ENCODE data around the gene DLEC1. TPM values are rescaled to one million over a fixed set of nuclear protein-coding genes. Genes with fewer than 3 reads are reported as not detected.
"Not testable (repeated sequence)": the region's sequence is repeated elsewhere in the genome, so short reads cannot be mapped to it uniquely, and the experiment has no call there.

Gene DLEC1
- total and polyA plus RNA-seq, 9 of the 15 experiments (the other 6 are each of a cell fraction or from before 2014, with no cell fraction given): 0.07 to 0.08 TPM; not detected in 7

DNA sequence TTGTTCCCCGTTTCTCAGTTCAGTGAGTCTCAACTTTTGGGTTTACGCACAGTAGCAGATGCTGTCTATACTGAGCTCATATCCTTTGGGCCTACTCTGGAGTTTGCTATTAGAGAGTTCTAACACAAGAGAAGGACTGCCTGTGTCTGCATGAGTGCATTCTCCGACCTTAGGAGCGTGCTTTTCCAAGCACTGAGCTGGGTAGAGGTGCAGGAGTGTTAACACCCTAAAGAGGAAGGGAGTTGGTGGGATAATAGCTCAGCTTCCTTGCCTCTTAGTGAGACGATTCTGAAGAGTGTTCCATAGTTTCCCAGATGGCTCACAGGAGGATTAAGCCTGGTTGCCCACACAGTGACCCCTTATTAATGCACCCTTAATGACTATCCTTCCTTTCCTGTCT is 119.5 kb downstream of the DLEC1 start:
- CTCF ChIA-PET (ENCODE audit: low intra/inter-chr PET ratio): no interaction called here
- Histone ChIP-seq H4K20me1 (replicated peaks; ENCODE audit: control insufficient read depth, insufficient read depth, low read length) (no peaks in the 10 kb centered on the region), H3K36me3 (ENCODE audit: control insufficient read depth, insufficient read depth, low read length) (no peaks in the 10 kb centered on the region), H3K4me2 (ENCODE audit: insufficient read depth, low read length) (no peak overlapping the region), H3K27me3 (ENCODE audit: control insufficient read depth in 2 of 2, insufficient read depth in 2 of 2, low read length in 2 of 2) (no peaks in the 10 kb centered on the region), H3K9ac (ENCODE audit: insufficient read depth in 1 of 2, low read depth in 2 of 2, low read length in 2 of 2) (no peak overlapping the region), H3K9me3 (replicated peaks; ENCODE audit: control insufficient read depth, insufficient read depth, low read depth, low read length) (no peaks in the 10 kb centered on the region), H3K9me1 (ENCODE audit: control insufficient read depth, insufficient read depth, low read length) (no peaks in the 10 kb centered on the region), H3K4me1 (replicated peaks in 1 of 2; ENCODE audit: control insufficient read depth in 2 of 2, insufficient read depth in 2 of 2, low read length in 2 of 2) (peaks cover 3 to 9% of the 10 kb centered on the region in 2 experiments; a peak in 3 of 5 replicates), H3K4me3 (no peak overlapping the region), H3K27ac (ENCODE audit: extremely low read depth, low read depth, low read length) (no peak overlapping the region), H2AFZ (ENCODE audit: low read depth, low read length) (peak overlapping the region; percentile 56), H3K79me2 (ENCODE audit: control insufficient read depth, insufficient read depth, low read length) (no peaks in the 10 kb centered on the region)
- TF ChIP-seq IRF2 (CRISPR knock-in tag; IDR thresholded peaks at IDR 0.05) (no peak), CHD2 (IDR thresholded peaks at IDR 0.05; ENCODE audit: low read depth, low read length) (no peak), NBN (IDR thresholded peaks at IDR 0.05; ENCODE audit: low read depth) (no peak)
- POLR2A ChIA-PET: interaction anchor here (0.6 to 2.2 kb wide), 5 partner anchors 8 to 456 kb away, joined by 3 to 8 read pairs (median 3); no protein-coding TSS in a partner anchor
- no TSS peak for BruUV-seq (replicated peaks)
- DNase-seq (ENCODE audit: extremely low read depth in 1 of 4, low spot score in 3 of 4): no peak
- in situ Hi-C loops (cut with MboI) (no loop called here), intact Hi-C loops (cut with micrococcal nuclease) (no loop called here)
- peak; percentile 21; the same call in 2 of the 3 replicates for ATAC-seq
- 28% methylated on average over 5 of the region's 5 CpGs for WGBS (ENCODE audit: insufficient coverage, low coverage, missing lambda C conversion rate)
- FAIRE-seq: no peak

DNA sequence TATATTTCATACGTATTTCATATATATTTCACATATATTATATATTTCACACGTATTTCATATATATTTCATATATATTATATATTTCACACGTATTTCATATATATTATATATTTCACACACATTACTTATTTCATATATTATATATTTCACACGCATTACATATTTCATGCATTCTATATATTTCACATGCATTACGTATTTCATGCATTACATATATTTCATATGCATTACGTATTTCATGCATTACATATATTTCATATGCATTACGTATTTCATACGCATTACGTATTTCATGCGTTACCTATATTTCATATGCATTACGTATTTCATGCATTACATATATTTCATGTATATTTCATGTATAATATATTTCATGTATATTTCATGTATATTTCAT is 121.7 kb downstream of the DLEC1 start:
- FAIRE-seq; ATAC-seq; intact Hi-C loops (cut with micrococcal nuclease); H3K4me3 ChIP-seq; CTCF ChIA-PET (ENCODE audit: low intra/inter-chr PET ratio); H3K27ac ChIP-seq (ENCODE audit: extremely low read depth, low read depth, low read length); H3K36me3 ChIP-seq (ENCODE audit: control insufficient read depth, insufficient read depth, low read length); H3K79me2 ChIP-seq (ENCODE audit: control insufficient read depth, insufficient read depth, low read length); BruUV-seq (replicated peaks); H3K9me1 ChIP-seq (ENCODE audit: control insufficient read depth, insufficient read depth, low read length); H2AFZ ChIP-seq (ENCODE audit: low read depth, low read length); H3K9me3 ChIP-seq (replicated peaks; ENCODE audit: control insufficient read depth, insufficient read depth, low read depth, low read length); in situ Hi-C loops (cut with MboI); DNase-seq (ENCODE audit: extremely low read depth in 1 of 4, low spot score in 3 of 4); H3K27me3 ChIP-seq (ENCODE audit: control insufficient read depth in 2 of 2, insufficient read depth in 2 of 2, low read length in 2 of 2); POLR2A ChIA-PET; H3K4me2 ChIP-seq (ENCODE audit: insufficient read depth, low read length); H4K20me1 ChIP-seq (replicated peaks; ENCODE audit: control insufficient read depth, insufficient read depth, low read length); H3K9ac ChIP-seq (ENCODE audit: insufficient read depth in 1 of 2, low read depth in 2 of 2, low read length in 2 of 2): not testable (repeated sequence)
- peaks cover 13 to 19% of the 10 kb centered on the region in 2 experiments for H3K4me1 ChIP-seq (replicated peaks in 1 of 2; ENCODE audit: control insufficient read depth in 2 of 2, insufficient read depth in 2 of 2, low read length in 2 of 2)
- WGBS (ENCODE audit: insufficient coverage, low coverage, missing lambda C conversion rate): 82% methylated on average over 11 of the region's 11 CpGs
- peak; percentile 60; the same call in 1 of the 2 replicates for TF ChIP-seq ZNF408 (CRISPR knock-in tag; IDR thresholded peaks at IDR 0.05; ENCODE audit: low read depth)
- TF ChIP-seq, protein P1, sequence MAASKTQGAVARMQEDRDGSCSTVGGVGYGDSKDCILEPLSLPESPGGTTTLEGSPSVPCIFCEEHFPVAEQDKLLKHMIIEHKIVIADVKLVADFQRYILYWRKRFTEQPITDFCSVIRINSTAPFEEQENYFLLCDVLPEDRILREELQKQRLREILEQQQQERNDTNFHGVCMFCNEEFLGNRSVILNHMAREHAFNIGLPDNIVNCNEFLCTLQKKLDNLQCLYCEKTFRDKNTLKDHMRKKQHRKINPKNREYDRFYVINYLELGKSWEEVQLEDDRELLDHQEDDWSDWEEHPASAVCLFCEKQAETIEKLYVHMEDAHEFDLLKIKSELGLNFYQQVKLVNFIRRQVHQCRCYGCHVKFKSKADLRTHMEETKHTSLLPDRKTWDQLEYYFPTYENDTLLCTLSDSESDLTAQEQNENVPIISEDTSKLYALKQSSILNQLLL (CRISPR knock-in tag; IDR thresholded peaks at IDR 0.05; ENCODE audit: borderline replicate concordance): peak; percentile 89; the same call in 1 of the 2 replicates
- 0 out of 2 replicates have a peak, but pooled peaks have one; percentile 27 for TF ChIP-seq ZFP30 (CRISPR knock-in tag; IDR thresholded peaks at IDR 0.05; ENCODE audit: borderline replicate concordance)
- TF ChIP-seq ZNF707 (CRISPR knock-in tag; conservative IDR thresholded peaks at IDR 0.05): peak; percentile 70
- peak; percentile 73; the same call in 1 of the 2 replicates for TF ChIP-seq MTF1 (CRISPR knock-in tag; IDR thresholded peaks at IDR 0.05; ENCODE audit: borderline replicate concordance)
- peak; percentile 47 for TF ChIP-seq NFIX (CRISPR knock-in tag; IDR thresholded peaks at IDR 0.05; ENCODE audit: low read depth)
- TF ChIP-seq CEBPB (tag; IDR thresholded peaks at IDR 0.05): 0 out of 2 replicates have a peak, but pooled peaks have one; percentile 6
- TF ChIP-seq, protein P2, sequence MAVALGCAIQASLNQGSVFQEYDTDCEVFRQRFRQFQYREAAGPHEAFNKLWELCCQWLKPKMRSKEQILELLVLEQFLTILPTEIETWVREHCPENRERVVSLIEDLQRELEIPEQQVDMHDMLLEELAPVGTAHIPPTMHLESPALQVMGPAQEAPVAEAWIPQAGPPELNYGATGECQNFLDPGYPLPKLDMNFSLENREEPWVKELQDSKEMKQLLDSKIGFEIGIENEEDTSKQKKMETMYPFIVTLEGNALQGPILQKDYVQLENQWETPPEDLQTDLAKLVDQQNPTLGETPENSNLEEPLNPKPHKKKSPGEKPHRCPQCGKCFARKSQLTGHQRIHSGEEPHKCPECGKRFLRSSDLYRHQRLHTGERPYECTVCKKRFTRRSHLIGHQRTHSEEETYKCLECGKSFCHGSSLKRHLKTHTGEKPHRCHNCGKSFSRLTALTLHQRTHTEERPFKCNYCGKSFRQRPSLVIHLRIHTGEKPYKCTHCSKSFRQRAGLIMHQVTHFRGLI (CRISPR knock-in tag; IDR thresholded peaks at IDR 0.05): 0 out of 2 replicates have a peak, but pooled peaks have one; percentile 29
- TF ChIP-seq SLC30A9 (CRISPR knock-in tag; IDR thresholded peaks at IDR 0.05): peak; percentile 34; the same call in 1 of the 2 replicates
